ENCODE data around the gene DCC. TPM values are rescaled to one million over a fixed set of nuclear protein-coding genes. Genes with fewer than 3 reads are reported as not detected.

The DCC gene
- total RNA-seq, 1 experiment from 2014 or later = 0.08 TPM

- in situ Hi-C loops (cut with HindIII; ENCODE audit: low pct_unique_long_range_greater_than_20kb, low sequenced_read_pairs) = no loop called here
- no peak for DNase-seq (ENCODE audit: low read depth, low spot score)
Measured at GRCh38 chr18:53101536-53102105, 761.6 kb downstream of the DCC start.

DNA sequence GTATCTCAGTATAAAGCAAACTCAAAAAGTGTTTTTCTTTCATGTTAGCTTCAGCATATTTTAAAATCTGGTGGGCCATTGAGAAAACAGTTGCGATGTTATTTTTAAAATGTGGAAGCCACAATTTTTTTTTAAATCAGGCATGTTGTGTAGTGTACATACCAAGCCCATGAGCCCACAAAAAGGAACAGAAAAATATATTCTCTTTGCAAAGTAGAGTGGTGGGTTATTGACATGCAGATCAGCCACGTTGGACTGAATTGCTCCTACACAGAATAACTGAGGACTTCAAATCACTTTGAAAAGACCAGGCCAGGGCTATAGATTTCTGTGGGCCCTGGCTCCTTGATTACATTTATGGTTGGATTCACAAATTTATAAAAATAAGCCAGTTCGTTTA, 774.4 kb downstream of the DCC start:
- DNase-seq (ENCODE audit: low read depth, low spot score) = no peak
- in situ Hi-C loops (cut with HindIII; ENCODE audit: low pct_unique_long_range_greater_than_20kb, low sequenced_read_pairs) = no loop called here

DNA sequence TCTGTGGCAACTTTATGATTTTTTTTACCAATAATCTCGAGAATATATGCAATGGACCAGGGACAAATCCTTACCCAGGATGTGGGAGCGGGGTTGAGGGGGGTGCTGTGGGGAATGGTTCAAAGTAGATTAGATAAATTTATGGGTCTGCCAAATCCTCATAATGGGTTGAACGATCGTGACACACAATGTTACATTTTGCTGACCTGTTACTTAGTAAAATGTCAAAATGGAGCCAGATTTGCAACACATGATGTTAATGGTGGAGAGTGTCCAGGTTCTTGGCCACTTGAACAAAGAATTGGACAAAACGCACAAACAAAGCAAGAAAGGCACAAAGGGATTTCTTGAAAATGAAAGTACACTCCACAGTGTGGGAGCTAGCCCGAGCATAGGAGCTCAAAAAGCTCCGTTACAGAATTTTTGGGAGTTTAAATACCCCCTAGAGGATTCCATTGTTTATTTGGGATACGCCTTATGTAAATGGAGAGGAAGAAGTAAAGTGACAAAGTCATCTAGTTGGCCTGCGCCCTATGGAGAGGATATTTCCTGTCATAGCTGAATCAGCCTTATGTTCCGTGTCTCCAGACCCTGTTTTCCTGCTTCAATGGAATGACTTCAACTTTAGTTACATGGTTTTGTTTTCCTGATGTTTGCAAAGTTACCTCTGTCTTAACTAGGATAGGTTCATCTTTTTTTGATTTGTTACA, 776.0 kb downstream of the DCC start:
- in situ Hi-C loops (cut with HindIII; ENCODE audit: low pct_unique_long_range_greater_than_20kb, low sequenced_read_pairs) = no loop called here
- no peak for DNase-seq (ENCODE audit: low read depth, low spot score)

DNA sequence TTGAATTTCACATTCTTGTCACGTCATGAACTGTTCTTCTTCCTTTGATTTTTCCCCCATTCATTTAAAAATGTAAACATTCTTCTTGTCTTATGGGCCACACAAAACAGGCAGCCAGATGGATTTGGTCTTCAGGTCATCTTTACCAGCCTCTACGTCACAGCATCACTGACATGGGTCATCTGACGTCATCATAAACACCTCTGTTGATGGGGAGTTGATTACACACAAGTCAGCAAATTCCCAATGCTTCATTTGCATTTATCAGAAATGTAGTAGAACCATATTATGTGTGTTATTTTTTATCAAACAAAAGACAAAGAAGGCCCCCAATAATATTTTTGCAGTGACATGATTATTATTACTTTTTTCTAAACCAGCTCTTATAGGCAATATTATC, 777.9 kb downstream of the DCC start:
- no peak for DNase-seq (ENCODE audit: low read depth, low spot score)
- in situ Hi-C loops (cut with HindIII; ENCODE audit: low pct_unique_long_range_greater_than_20kb, low sequenced_read_pairs) = no loop called here

- in situ Hi-C loops (cut with HindIII; ENCODE audit: low pct_unique_long_range_greater_than_20kb, low sequenced_read_pairs) = no loop called here
- DNase-seq (ENCODE audit: low read depth, low spot score) = no peak
Measured at GRCh38 chr18:53126210-53126609, 786.2 kb downstream of the DCC start.

DNA sequence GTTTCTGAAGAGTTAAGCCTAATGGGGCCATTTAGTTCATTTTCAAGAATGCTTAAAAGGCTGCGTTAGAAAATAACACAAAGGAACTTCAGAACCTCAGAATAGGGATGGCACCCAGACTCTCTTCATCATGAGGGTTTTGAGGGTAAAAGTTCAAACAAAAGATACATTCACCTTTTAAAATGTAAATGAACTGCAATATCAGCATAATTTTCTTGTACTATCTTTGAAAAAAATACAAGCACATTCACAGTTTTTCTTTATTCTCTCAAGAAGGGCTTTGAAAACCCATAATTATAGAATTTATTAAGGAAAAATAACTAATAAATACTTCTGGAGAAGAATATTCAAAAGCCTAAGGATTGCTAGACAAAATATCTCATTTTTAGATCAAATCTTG, 791.0 kb downstream of the DCC start:
- DNase-seq (ENCODE audit: low read depth, low spot score) = no peak
- in situ Hi-C loops (cut with HindIII; ENCODE audit: low pct_unique_long_range_greater_than_20kb, low sequenced_read_pairs) = no loop called here

DNA sequence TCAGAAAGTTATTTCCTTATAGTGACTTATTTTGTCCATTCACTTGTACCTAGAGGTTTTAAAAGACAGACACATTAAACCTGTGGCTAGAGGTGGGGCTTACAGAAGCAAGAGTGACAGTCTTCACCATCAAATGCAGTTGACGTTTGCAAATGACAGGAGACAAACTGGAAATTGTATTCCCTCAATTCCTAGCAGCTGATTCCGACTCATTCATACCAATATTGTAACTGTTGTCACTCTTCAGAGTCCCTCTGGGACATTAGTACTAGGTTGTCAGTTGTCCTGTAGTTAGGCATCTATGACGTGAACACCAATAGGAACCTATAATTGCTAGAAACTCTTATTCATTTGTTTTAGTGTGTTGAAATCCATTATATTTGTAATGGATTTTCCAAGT, 794.7 kb downstream of the DCC start:
- DNase-seq (ENCODE audit: low read depth, low spot score) = no peak
- in situ Hi-C loops (cut with HindIII; ENCODE audit: low pct_unique_long_range_greater_than_20kb, low sequenced_read_pairs) = no loop called here

GRCh38 chr18:53135654-53136053, 795.7 kb downstream of the DCC start:
- no peak for DNase-seq (ENCODE audit: low read depth, low spot score)
- in situ Hi-C loops (cut with HindIII; ENCODE audit: low pct_unique_long_range_greater_than_20kb, low sequenced_read_pairs) = no loop called here

DNA sequence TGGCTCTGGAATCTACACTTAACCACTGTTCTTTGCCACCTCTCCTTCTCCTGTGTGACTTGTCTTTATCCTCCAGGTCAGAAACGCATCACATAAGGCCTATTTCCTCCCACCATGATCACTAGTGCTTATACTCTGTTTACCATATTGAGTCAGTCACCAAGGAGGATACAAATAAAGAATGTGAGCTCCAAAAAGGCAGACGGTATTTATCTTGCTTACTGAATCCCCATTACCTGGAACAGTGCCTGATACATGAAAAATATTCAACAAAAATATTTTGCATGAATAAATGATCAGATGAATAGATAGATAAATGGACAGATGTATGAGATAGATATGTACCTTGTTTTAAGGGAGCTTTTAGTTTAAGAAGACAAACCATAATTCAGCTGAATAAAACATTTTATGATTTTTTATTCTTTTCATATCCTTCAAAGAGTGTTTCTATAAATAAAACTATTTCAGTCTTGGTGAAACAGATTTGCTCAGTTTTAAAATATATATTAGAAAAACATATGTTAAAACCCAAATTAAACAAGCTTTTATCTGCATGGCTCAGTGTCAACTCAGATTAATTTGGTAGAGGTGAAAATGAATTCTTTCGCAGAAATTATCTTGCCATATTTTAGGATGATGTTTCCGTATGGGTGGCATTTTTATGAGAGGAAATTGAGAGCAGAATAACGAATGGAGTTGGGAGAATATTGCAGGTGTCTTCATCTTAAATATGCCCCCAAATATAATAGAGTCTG, 799.9 kb downstream of the DCC start:
- no peak for DNase-seq (ENCODE audit: low read depth, low spot score)
- in situ Hi-C loops (cut with HindIII; ENCODE audit: low pct_unique_long_range_greater_than_20kb, low sequenced_read_pairs) = no loop called here

GRCh38 chr18:53142005-53142404, 802.0 kb downstream of the DCC start:
- no peak for DNase-seq (ENCODE audit: low read depth, low spot score)
- in situ Hi-C loops (cut with HindIII; ENCODE audit: low pct_unique_long_range_greater_than_20kb, low sequenced_read_pairs) = no loop called here

GRCh38 chr18:53147472-53147871, 807.5 kb downstream of the DCC start:
- no peak for DNase-seq (ENCODE audit: low read depth, low spot score)
- in situ Hi-C loops (cut with HindIII; ENCODE audit: low pct_unique_long_range_greater_than_20kb, low sequenced_read_pairs) = no loop called here

- in situ Hi-C loops (cut with HindIII; ENCODE audit: low pct_unique_long_range_greater_than_20kb, low sequenced_read_pairs) = no loop called here
- DNase-seq (ENCODE audit: low read depth, low spot score) = no peak
Measured at GRCh38 chr18:53148123-53148522, 808.1 kb downstream of the DCC start.

DNA sequence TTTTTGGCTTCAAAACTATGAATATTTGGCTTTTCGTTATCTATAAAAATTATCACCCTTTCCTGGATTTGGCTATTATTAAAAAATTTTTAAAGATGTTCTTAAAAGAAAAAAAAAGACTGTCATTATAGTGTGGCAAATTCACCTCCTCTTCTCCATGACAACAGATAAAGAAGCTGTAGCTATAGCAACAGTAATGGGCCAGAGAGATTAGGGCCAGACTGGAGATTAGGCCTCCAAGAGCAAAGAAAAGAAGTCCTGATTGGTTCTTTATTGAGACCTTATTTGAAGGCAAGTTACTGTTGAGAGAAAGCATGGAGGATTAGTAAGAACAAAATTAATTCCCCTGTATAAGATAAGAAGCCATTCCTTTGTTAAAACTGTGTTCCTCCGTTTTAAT, 812.5 kb downstream of the DCC start:
- no peak for DNase-seq (ENCODE audit: low read depth, low spot score)
- in situ Hi-C loops (cut with HindIII; ENCODE audit: low pct_unique_long_range_greater_than_20kb, low sequenced_read_pairs) = no loop called here

DNA sequence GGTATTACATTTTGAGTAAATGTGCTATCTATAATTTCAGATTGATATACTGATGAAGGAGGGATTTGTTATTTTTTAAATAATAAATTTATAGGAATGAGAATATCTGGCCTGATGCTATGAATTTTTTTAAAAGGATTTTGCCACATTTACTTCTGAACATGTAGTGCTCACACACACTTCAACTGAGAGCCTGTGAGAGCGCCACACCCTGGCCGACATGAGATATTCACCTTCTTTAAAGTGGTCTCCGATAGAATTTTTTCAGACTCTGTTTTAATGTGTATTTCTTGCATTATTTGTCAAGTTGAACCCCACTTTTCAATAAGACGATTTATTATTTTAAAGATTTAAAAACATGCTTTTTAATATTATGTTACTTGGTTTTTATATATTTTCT, 813.3 kb downstream of the DCC start:
- in situ Hi-C loops (cut with HindIII; ENCODE audit: low pct_unique_long_range_greater_than_20kb, low sequenced_read_pairs) = no loop called here
- DNase-seq (ENCODE audit: low read depth, low spot score) = peak; percentile 48

DNA sequence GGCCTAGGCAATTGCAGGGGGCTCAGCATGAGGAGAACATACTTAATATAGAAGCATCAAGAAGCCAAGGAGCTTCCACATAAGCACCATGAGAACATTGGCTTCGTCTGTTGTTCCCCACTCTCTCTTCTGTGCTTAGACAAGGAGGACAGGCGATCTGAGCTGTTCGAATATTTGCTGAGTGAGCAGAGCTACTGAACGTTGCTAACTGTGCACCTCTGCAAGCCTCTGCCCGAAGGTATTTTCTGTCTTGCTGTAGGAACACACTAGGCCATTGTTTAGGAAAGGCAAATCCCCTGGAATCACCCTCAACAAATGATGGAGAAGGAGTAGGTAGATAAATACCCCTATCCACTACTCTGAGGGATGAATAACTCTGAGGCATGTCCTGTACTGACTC, 813.8 kb downstream of the DCC start:
- in situ Hi-C loops (cut with HindIII; ENCODE audit: low pct_unique_long_range_greater_than_20kb, low sequenced_read_pairs) = no loop called here
- DNase-seq (ENCODE audit: low read depth, low spot score) = no peak

- no peak for DNase-seq (ENCODE audit: low read depth, low spot score)
- in situ Hi-C loops (cut with HindIII; ENCODE audit: low pct_unique_long_range_greater_than_20kb, low sequenced_read_pairs) = no loop called here
Measured at GRCh38 chr18:53165770-53166169, 825.8 kb downstream of the DCC start.

GRCh38 chr18:53169346-53169745, 829.3 kb downstream of the DCC start:
- in situ Hi-C loops (cut with HindIII; ENCODE audit: low pct_unique_long_range_greater_than_20kb, low sequenced_read_pairs) = no loop called here
- DNase-seq (ENCODE audit: low read depth, low spot score) = no peak

- in situ Hi-C loops (cut with HindIII; ENCODE audit: low pct_unique_long_range_greater_than_20kb, low sequenced_read_pairs) = no loop called here
- DNase-seq (ENCODE audit: low read depth, low spot score) = no peak
Measured at GRCh38 chr18:53191634-53192033, 851.6 kb downstream of the DCC start.

GRCh38 chr18:53193870-53194269, 853.9 kb downstream of the DCC start:
- in situ Hi-C loops (cut with HindIII; ENCODE audit: low pct_unique_long_range_greater_than_20kb, low sequenced_read_pairs) = no loop called here
- no peak for DNase-seq (ENCODE audit: low read depth, low spot score)
